GM12878 (cell line): Measurements from ENCODE around the gene CAMK2G. TPM values are rescaled to one million over a fixed set of nuclear protein-coding genes. Genes with fewer than 3 reads are reported as not detected.

Experiments
- ATAC-seq: fragments of 200-7000 bp; cut with Tn5 transposase; 3 replicates; pipeline ENCODE4 v1.9.1; 2020; ENCODE audit warnings: mild to moderate bottlenecking, moderate library complexity
- BruUV-seq: library from RNA; stranded (reverse); fragments of 400-500 nt; replicated peaks from 2 replicates; lab custom pipeline; 2021; lab: Mats Ljungman, UMichigan
- CTCF ChIA-PET: fragments of 300-600 bp; sonication (Branson Sonifier 250); formaldehyde crosslinking; extraction: SDS; loops from one replicate; lab custom pipeline; 2021; ENCODE audit warnings: inconsistent platforms; lab: Yijun Ruan, JAX
- POLR2A ChIA-PET: fragments of 350-600 bp; formaldehyde crosslinking; extraction: SDS; loops from one replicate; lab custom pipeline; 2021; ENCODE audit warnings: inconsistent platforms; lab: Charles Lee
- RAD21 ChIA-PET: fragments of 300-600 bp; sonication (Branson Sonifier 250); formaldehyde crosslinking; loops from one replicate; lab custom pipeline; 2023; ENCODE audit warnings: antibody characterized with exemption; ENCODE audit not compliant: unreplicated experiment; lab: Charles Lee
- SMC1A ChIA-PET: fragments of 300-600 bp; sonication (Branson Sonifier 250); formaldehyde crosslinking; loops from one replicate; lab custom pipeline; 2023; ENCODE audit not compliant: unreplicated experiment, uncharacterized antibody; lab: Charles Lee
- DNase-seq: peaks from one replicate; pipeline ENCODE4 v3.0.0-alpha.2; 2011; ENCODE audit warnings: low read depth, low spot score
- FAIRE-seq: peaks from 3 replicates; lab custom pipeline; 2011; peaks lifted over from hg19 to GRCh38; lab: Jason Lieb, UNC
- H2AFZ ChIP-seq: 2 replicates; pipeline ENCODE4 v1.6.0; 2011; ENCODE audit warnings: low read depth, low read length, control low read depth; ENCODE audit not compliant: control insufficient read depth
- H3K27ac ChIP-seq: 2 replicates; pipeline ENCODE4 v1.5.1; 2011; ENCODE audit warnings: control low read depth; ENCODE audit not compliant: control insufficient read depth, insufficient read depth
- H3K27me3 ChIP-seq, 2 experiments: replicated peaks in 1 of 2; 2 replicates each; pipeline versions ENCODE4 v1.6.0 to v1.6.1; 2011; ENCODE audit warnings: low read length in 1 of 2; ENCODE audit not compliant: control insufficient read depth in 2 of 2, insufficient read depth in 2 of 2
- H3K36me3 ChIP-seq, 2 experiments: 2 replicates each; pipeline ENCODE4 v1.5.1; 2011; ENCODE audit warnings: low read length in 1 of 2; ENCODE audit not compliant: control insufficient read depth in 2 of 2, insufficient read depth in 2 of 2
- H3K4me1 ChIP-seq: 2 replicates; pipeline ENCODE4 v1.6.1; 2011; ENCODE audit warnings: mild to moderate bottlenecking, low read length, moderate library complexity, mixed read lengths; ENCODE audit not compliant: control insufficient read depth, insufficient read depth
- H3K4me2 ChIP-seq: 2 replicates; pipeline ENCODE4 v1.6.0; 2011; ENCODE audit warnings: control low read depth; ENCODE audit not compliant: control insufficient read depth, insufficient read depth
- H3K4me3 ChIP-seq: fragments of 200-600 bp; sonication (generic); 2 replicates; pipeline ENCODE4 v1.5.1; 2016
- H3K79me2 ChIP-seq: 2 replicates; pipeline ENCODE4 v1.6.0; 2011; ENCODE audit warnings: low read length; ENCODE audit not compliant: control insufficient read depth, insufficient read depth
- H3K9ac ChIP-seq: 2 replicates; pipeline ENCODE4 v1.8.0; 2011; ENCODE audit warnings: low read length, control low read depth, mixed read lengths; ENCODE audit not compliant: control insufficient read depth, insufficient read depth
- H3K9me3 ChIP-seq: replicated peaks from 3 replicates; pipeline ENCODE4 v1.5.1; 2011; ENCODE audit warnings: mild to moderate bottlenecking, low read length; ENCODE audit not compliant: control insufficient read depth, insufficient read depth
- H4K20me1 ChIP-seq: 2 replicates; pipeline ENCODE4 v1.6.0; 2011; ENCODE audit not compliant: control insufficient read depth, insufficient read depth
- BACH1 ChIP-seq: fragments of 450-650 bp; IDR thresholded peaks from 2 replicates; pipeline ENCODE4 v1.6.1; 2017; ENCODE audit warnings: mild to moderate bottlenecking, borderline replicate concordance
- BRCA1 ChIP-seq: IDR thresholded peaks from 2 replicates; pipeline ENCODE4 v1.6.1; 2011; ENCODE audit warnings: low read depth, low read length, improper control_type of control experiment
- CHD4 ChIP-seq: fragments of 200-600 bp; sonication (generic); IDR thresholded peaks from 2 replicates; pipeline ENCODE4 v1.6.1; 2016; ENCODE audit warnings: mild to moderate bottlenecking
- HDGF ChIP-seq: fragments of 450-650 bp; IDR thresholded peaks from 2 replicates; pipeline ENCODE4 v1.6.1; 2016; ENCODE audit warnings: antibody characterized with exemption
- MXI1 ChIP-seq: fragments of 150-350 bp; IDR thresholded peaks from 2 replicates; pipeline ENCODE4 v1.6.1; 2011; ENCODE audit warnings: low read depth, mild to moderate bottlenecking, inconsistent platforms, low read length, improper control_type of control experiment
- POLR2AphosphoS2 ChIP-seq: IDR thresholded peaks from 2 replicates; pipeline ENCODE4 v1.6.1; 2011; ENCODE audit warnings: low read depth, mild to moderate bottlenecking, low read length, improper control_type of control experiment, moderate library complexity
- RFX5 ChIP-seq: IDR thresholded peaks from 2 replicates; pipeline ENCODE4 v1.6.1; 2011; ENCODE audit warnings: low read depth, low read length, improper control_type of control experiment
- SREBF2 ChIP-seq: IDR thresholded peaks from 2 replicates; pipeline ENCODE4 v1.6.1; 2012; ENCODE audit warnings: mild to moderate bottlenecking, low read length
- TCF7 ChIP-seq: IDR thresholded peaks from 2 replicates; pipeline ENCODE4 v1.6.1; 2014; ENCODE audit warnings: antibody characterized with exemption, borderline replicate concordance
- ZNF24 ChIP-seq: fragments of 450-650 bp; IDR thresholded peaks from 2 replicates; pipeline ENCODE4 v1.6.1; 2017; ENCODE audit warnings: antibody characterized with exemption, mild to moderate bottlenecking
- ZSCAN29 ChIP-seq: fragments of 450-650 bp; IDR thresholded peaks from 2 replicates; pipeline ENCODE4 v1.6.1; 2017; ENCODE audit warnings: mild to moderate bottlenecking, moderate library complexity
- WGBS: methylation state at CpG from one replicate; pipeline ENCODE4 v1.1.6; 2016; ENCODE audit warnings: low lambda C conversion rate; ENCODE audit not compliant: insufficient replicate concordance, insufficient coverage; ENCODE audit errors: missing lambda C conversion rate; 5-methylcytosine and 5-hydroxymethylcytosine counted together
- in situ Hi-C: fragments of 300-500 bp; cut with MboI; formaldehyde crosslinking; loops from 9 replicates; pipeline ENCODE4 v1.14.3; 2018; ENCODE audit warnings: mixed read lengths
- intact Hi-C: fragments of 100-400 bp; cut with micrococcal nuclease; formaldehyde crosslinking; loops from one replicate; pipeline ENCODE4 v1.14.2; 2022; ENCODE audit not compliant: unreplicated experiment
- polyA plus RNA-seq, 11 experiments: library from polyadenylated mRNA; depleted of rRNA in 4 of 11; unstranded in 6 of 11; stranded (reverse) in 5 of 11; fragments of >200 nt; fragmentation: Nextera tagmentation in 4 of 11; fragmentation: Illumina TruSeq in 1 of 11; extraction: Ambion mirVana in 4 of 11; extraction: Trizol in 1 of 11; gene quantifications; 1 replicate in 1 of 11; 2 replicates in 10 of 11; pipeline versions ENCODE4 v1.2.1 to v1.2.3, GENCODE V29; 2011 to 2016; ENCODE audit warnings: inconsistent platforms in 2 of 11, missing spikeins in 2 of 11, low read depth in 1 of 11
- total RNA-seq, 4 experiments: library from RNA; depleted of rRNA in 3 of 4; stranded (reverse); fragments of >200 nt in 3 of 4; fragmentation: Illumina TruSeq in 1 of 4; extraction: Trizol in 1 of 4; gene quantifications; 2 replicates each; pipeline versions ENCODE4 v1.2.1 to v1.2.3, GENCODE V29; 2013 to 2021
- TF ChIP-seq, protein P1 (sequence below): fragments of 450-650 bp; IDR thresholded peaks from 2 replicates; pipeline ENCODE4 v1.6.1; 2014; ENCODE audit warnings: mild to moderate bottlenecking
- TF ChIP-seq, protein P2 (sequence below): IDR thresholded peaks from 2 replicates; pipeline ENCODE4 v1.6.1; 2012; ENCODE audit warnings: improper control_type of control experiment, low read depth, low read length; ENCODE audit not compliant: insufficient replicate concordance
- TF ChIP-seq, protein P3 (sequence below): fragments of 450-650 bp; formaldehyde crosslinking; IDR thresholded peaks from 2 replicates; pipeline ENCODE4 v1.5.0; 2022; ENCODE audit warnings: mild to moderate bottlenecking, missing genetic modification characterization

Gene CAMK2G
- total and polyA plus RNA-seq, 10 of the 15 experiments (the other 5 are each of a cell fraction or from before 2014, with no cell fraction given), result 5.5 to 24.3 (median 16.9) TPM

DNA sequence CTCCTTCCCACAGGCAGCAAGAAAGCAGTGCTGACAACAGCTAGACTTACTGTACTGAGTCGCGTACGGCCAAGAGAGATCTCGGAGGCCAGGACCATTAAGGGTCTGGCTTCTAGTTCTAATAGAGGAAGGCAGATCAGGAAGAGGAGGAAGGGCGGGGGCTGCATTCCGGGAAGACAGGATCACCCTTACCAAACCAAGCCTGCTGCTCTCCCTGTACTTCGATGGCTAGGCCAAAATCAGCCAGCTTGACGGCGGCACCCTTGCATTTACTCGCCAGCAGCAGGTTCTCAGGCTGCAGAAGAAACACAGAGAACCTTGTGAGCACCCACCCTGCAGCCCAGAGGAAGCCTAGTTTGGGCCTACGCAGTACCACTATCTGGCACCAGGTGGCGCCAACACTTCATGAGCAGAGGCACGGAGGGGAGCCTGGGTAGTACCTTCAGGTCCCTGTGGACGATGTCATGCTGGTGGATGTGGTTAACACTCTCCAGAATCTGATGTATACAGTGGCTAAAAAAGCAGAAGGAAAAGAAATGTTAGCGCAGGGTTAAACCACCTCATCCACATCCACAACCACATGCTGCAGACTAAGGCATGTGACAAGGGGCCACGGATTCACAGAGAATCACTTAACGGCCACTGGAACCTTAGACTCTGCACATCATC lies 25.4 kb downstream of the CAMK2G start:
- Histone ChIP-seq H3K27ac (no peak overlapping the region), H3K9me3 (no peaks in the 10 kb centered on the region), H3K4me2 (no peak overlapping the region), H3K4me1 (peaks cover 5% of the 10 kb centered on the region; the same call in 1 of the 2 replicates), H3K9ac (no peak overlapping the region), H2AFZ (no peak overlapping the region), H3K79me2 (no peaks in the 10 kb centered on the region), H3K4me3 (no peak overlapping the region), H3K27me3 (no peaks in the 10 kb centered on the region), H3K36me3 (peaks cover 22 to 28% of the 10 kb centered on the region in 2 experiments; a peak in 3 of 4 replicates), H4K20me1 (no peaks in the 10 kb centered on the region)
- intact Hi-C loops (loop anchor here (1.0 to 5.0 kb wide), 4 partner anchors 26 to 91 kb away; a partner anchor contains a TSS), in situ Hi-C loops (loop anchor here (5.0 kb wide), 2 partner anchors 33 to 88 kb away; no protein-coding TSS in a partner anchor)
- BruUV-seq, result no TSS peak
- CTCF ChIA-PET, result interaction anchor here (0.6 to 12.4 kb wide), 32 partner anchors 9 to 1271 kb away, joined by 3 to 440 read pairs (median 4); partner anchors contain the start of gene CAMK2G
- DNase-seq, result peak; percentile 85
- RAD21 ChIA-PET, result interaction anchor here (0.6 to 11.6 kb wide), 15 partner anchors 10 to 540 kb away, joined by 3 to 299 read pairs (median 5); partner anchors contain the start of gene CAMK2G
- 23% methylated on average over 17 of the region's 17 CpGs for WGBS
- POLR2A ChIA-PET, result interaction anchor here (0.5 to 2.7 kb wide), 7 partner anchors 11 to 271 kb away, joined by 3 to 24 read pairs (median 4); no protein-coding TSS in a partner anchor
- peak; percentile 98 for FAIRE-seq
- SMC1A ChIA-PET, result interaction anchor here (0.7 to 11.4 kb wide), 22 partner anchors 10 to 385 kb away, joined by 3 to 270 read pairs (median 4); partner anchors contain the start of genes CAMK2G, CHCHD1 and SEC24C
- ATAC-seq, result peak; percentile 99
- TF ChIP-seq TCF7 (no peak), ZSCAN29 (peak; percentile 88), MXI1 (peak; percentile 72), BRCA1 (no peak), CHD4 (no peak), RFX5 (no peak), SREBF2 (no peak), POLR2AphosphoS2 (no peak), ZNF24 (peak; percentile 83; the same call in 1 of the 2 replicates), BACH1 (peak; percentile 92; the same call in 1 of the 2 replicates), HDGF (peak; percentile 72; the same call in 1 of the 2 replicates)
- TF ChIP-seq, protein P1, sequence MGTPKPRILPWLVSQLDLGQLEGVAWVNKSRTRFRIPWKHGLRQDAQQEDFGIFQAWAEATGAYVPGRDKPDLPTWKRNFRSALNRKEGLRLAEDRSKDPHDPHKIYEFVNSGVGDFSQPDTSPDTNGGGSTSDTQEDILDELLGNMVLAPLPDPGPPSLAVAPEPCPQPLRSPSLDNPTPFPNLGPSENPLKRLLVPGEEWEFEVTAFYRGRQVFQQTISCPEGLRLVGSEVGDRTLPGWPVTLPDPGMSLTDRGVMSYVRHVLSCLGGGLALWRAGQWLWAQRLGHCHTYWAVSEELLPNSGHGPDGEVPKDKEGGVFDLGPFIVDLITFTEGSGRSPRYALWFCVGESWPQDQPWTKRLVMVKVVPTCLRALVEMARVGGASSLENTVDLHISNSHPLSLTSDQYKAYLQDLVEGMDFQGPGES, result no peak
- TF ChIP-seq, protein P2, sequence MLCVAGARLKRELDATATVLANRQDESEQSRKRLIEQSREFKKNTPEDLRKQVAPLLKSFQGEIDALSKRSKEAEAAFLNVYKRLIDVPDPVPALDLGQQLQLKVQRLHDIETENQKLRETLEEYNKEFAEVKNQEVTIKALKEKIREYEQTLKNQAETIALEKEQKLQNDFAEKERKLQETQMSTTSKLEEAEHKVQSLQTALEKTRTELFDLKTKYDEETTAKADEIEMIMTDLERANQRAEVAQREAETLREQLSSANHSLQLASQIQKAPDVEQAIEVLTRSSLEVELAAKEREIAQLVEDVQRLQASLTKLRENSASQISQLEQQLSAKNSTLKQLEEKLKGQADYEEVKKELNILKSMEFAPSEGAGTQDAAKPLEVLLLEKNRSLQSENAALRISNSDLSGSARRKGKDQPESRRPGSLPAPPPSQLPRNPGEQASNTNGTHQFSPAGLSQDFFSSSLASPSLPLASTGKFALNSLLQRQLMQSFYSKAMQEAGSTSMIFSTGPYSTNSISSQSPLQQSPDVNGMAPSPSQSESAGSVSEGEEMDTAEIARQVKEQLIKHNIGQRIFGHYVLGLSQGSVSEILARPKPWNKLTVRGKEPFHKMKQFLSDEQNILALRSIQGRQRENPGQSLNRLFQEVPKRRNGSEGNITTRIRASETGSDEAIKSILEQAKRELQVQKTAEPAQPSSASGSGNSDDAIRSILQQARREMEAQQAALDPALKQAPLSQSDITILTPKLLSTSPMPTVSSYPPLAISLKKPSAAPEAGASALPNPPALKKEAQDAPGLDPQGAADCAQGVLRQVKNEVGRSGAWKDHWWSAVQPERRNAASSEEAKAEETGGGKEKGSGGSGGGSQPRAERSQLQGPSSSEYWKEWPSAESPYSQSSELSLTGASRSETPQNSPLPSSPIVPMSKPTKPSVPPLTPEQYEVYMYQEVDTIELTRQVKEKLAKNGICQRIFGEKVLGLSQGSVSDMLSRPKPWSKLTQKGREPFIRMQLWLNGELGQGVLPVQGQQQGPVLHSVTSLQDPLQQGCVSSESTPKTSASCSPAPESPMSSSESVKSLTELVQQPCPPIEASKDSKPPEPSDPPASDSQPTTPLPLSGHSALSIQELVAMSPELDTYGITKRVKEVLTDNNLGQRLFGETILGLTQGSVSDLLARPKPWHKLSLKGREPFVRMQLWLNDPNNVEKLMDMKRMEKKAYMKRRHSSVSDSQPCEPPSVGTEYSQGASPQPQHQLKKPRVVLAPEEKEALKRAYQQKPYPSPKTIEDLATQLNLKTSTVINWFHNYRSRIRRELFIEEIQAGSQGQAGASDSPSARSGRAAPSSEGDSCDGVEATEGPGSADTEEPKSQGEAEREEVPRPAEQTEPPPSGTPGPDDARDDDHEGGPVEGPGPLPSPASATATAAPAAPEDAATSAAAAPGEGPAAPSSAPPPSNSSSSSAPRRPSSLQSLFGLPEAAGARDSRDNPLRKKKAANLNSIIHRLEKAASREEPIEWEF, result no peak
- TF ChIP-seq, protein P3, sequence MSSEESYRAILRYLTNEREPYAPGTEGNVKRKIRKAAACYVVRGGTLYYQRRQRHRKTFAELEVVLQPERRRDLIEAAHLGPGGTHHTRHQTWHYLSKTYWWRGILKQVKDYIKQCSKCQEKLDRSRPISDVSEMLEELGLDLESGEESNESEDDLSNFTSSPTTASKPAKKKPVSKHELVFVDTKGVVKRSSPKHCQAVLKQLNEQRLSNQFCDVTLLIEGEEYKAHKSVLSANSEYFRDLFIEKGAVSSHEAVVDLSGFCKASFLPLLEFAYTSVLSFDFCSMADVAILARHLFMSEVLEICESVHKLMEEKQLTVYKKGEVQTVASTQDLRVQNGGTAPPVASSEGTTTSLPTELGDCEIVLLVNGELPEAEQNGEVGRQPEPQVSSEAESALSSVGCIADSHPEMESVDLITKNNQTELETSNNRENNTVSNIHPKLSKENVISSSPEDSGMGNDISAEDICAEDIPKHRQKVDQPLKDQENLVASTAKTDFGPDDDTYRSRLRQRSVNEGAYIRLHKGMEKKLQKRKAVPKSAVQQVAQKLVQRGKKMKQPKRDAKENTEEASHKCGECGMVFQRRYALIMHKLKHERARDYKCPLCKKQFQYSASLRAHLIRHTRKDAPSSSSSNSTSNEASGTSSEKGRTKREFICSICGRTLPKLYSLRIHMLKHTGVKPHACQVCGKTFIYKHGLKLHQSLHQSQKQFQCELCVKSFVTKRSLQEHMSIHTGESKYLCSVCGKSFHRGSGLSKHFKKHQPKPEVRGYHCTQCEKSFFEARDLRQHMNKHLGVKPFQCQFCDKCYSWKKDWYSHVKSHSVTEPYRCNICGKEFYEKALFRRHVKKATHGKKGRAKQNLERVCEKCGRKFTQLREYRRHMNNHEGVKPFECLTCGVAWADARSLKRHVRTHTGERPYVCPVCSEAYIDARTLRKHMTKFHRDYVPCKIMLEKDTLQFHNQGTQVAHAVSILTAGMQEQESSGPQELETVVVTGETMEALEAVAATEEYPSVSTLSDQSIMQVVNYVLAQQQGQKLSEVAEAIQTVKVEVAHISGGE (CRISPR knock-in tag), result no peak
